ENCODE data around the gene SCFD1.
"Not testable (repeated sequence)": the region's sequence is repeated elsewhere in the genome, so short reads cannot be mapped to it uniquely, and the experiment has no call there.

Gene SCFD1

DNA sequence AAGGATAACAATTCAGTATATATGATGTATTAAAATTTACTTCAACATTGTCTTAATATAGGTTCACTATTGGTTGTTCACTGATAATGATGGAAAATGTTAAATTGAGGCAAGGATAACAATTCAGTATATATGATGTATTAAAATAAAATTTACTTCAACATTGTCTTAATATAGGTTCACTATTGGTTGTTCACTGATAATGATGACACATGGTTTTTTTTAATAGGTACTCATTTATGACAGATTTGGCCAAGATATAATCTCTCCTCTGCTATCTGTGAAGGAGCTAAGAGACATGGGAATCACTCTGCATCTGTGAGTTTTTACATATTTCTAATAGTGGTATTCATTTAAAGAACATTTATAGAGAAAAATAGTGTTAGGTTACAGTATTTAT lies 8.1 kb downstream of the SCFD1 start:
- TF ChIP-seq, protein P1, sequence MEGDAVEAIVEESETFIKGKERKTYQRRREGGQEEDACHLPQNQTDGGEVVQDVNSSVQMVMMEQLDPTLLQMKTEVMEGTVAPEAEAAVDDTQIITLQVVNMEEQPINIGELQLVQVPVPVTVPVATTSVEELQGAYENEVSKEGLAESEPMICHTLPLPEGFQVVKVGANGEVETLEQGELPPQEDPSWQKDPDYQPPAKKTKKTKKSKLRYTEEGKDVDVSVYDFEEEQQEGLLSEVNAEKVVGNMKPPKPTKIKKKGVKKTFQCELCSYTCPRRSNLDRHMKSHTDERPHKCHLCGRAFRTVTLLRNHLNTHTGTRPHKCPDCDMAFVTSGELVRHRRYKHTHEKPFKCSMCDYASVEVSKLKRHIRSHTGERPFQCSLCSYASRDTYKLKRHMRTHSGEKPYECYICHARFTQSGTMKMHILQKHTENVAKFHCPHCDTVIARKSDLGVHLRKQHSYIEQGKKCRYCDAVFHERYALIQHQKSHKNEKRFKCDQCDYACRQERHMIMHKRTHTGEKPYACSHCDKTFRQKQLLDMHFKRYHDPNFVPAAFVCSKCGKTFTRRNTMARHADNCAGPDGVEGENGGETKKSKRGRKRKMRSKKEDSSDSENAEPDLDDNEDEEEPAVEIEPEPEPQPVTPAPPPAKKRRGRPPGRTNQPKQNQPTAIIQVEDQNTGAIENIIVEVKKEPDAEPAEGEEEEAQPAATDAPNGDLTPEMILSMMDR (IDR thresholded peaks at IDR 0.05): no peak
- no peaks in the 10 kb centered on the region for H3K9me3 ChIP-seq
- H3K27ac ChIP-seq: no peak overlapping the region
- no peak overlapping the region for H3K4me3 ChIP-seq (ENCODE audit: low read depth in 1 of 2, low read length in 1 of 2)
- H3K4me1 ChIP-seq (ENCODE audit: control insufficient read depth in 1 of 2, insufficient read depth in 1 of 2, low read depth in 1 of 2, low read length in 1 of 2): no peaks in the 10 kb centered on the region
- H3K36me3 ChIP-seq: peaks cover 38% of the 10 kb centered on the region
- H3K27me3 ChIP-seq: no peaks in the 10 kb centered on the region

DNA sequence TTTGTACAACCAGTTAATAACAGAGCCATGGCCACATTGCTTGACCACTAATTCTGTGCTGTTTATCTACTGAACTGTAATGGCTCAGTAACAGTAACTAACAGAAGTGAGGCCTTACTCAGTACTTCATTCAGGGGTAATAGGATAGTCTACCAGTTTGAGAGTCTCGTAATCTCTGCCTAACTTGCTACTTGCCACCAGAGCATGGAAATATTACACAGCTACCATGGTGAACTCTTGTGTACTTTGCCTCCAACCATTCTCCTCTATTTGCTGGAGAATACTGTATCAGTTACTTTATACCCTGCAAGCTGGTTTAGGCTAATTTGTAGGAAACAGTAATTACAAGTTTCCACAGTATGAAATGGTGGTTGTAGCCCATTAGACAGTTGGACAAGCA lies 10.6 kb downstream of the SCFD1 start:
- H3K27me3 ChIP-seq: no peaks in the 10 kb centered on the region
- no peaks in the 10 kb centered on the region for H3K4me1 ChIP-seq (ENCODE audit: control insufficient read depth in 1 of 2, insufficient read depth in 1 of 2, low read depth in 1 of 2, low read length in 1 of 2)
- H3K36me3 ChIP-seq: peaks cover 43% of the 10 kb centered on the region
- H3K27ac ChIP-seq: no peak overlapping the region
- H3K4me3 ChIP-seq (ENCODE audit: low read depth in 1 of 2, low read length in 1 of 2): no peak overlapping the region
- TF ChIP-seq, protein P1 (IDR thresholded peaks at IDR 0.05): no peak
- no peaks in the 10 kb centered on the region for H3K9me3 ChIP-seq

DNA sequence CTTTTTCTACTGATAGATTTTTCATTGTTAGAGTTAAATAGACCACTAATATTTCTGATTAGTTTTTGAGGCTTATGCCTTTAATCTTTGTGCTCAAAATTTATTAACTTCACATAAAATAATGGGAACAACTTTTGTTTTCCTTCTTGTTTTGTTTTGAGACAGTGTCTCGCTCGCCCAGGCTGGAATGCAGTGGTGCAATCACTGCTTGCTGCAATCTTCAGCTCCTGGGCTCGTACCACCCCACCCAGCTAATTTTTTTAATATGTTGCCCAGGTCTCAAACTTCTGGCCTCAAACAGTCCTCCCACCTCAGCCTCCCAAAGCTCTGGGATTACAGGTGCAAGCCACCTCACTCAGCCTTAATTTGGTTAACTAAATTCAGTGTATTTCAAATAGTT lies 16.8 kb downstream of the SCFD1 start:
- TF ChIP-seq, protein P1 (IDR thresholded peaks at IDR 0.05): no peak
- Histone ChIP-seq H3K4me3 (ENCODE audit: low read depth in 1 of 2, low read length in 1 of 2) (no peak overlapping the region), H3K9me3 (no peaks in the 10 kb centered on the region), H3K4me1 (ENCODE audit: control insufficient read depth in 1 of 2, insufficient read depth in 1 of 2, low read depth in 1 of 2, low read length in 1 of 2) (peaks cover 0 to 7% of the 10 kb centered on the region in 2 experiments), H3K27ac (no peak overlapping the region), H3K27me3 (no peaks in the 10 kb centered on the region), H3K36me3 (peaks cover 51% of the 10 kb centered on the region)

DNA sequence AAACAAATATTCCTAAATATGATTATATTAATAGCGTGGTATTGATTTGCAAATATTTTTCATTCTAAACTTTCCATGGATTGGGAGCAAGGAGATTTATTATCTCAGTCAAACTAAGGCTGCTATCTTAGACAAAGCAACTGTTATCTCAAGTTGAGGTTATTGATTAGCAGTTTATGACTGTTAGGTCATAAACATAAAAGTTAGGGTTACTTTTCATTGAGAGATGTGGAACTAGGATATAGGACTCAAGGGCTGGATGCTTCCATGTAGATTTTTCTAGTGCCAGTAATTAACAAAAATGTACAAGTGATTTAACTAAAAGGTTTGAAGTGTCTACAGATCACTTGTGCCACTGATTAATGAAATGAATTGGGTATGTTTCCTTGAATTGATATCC lies 19.1 kb downstream of the SCFD1 start:
- H3K27ac ChIP-seq: no peak overlapping the region
- no peak overlapping the region for H3K4me3 ChIP-seq (ENCODE audit: low read depth in 1 of 2, low read length in 1 of 2)
- H3K4me1 ChIP-seq (ENCODE audit: control insufficient read depth in 1 of 2, insufficient read depth in 1 of 2, low read depth in 1 of 2, low read length in 1 of 2): peaks cover 0 to 7% of the 10 kb centered on the region in 2 experiments
- TF ChIP-seq, protein P1 (IDR thresholded peaks at IDR 0.05): no peak
- H3K27me3 ChIP-seq: no peaks in the 10 kb centered on the region
- H3K9me3 ChIP-seq: no peaks in the 10 kb centered on the region
- H3K36me3 ChIP-seq: peaks cover 44% of the 10 kb centered on the region

DNA sequence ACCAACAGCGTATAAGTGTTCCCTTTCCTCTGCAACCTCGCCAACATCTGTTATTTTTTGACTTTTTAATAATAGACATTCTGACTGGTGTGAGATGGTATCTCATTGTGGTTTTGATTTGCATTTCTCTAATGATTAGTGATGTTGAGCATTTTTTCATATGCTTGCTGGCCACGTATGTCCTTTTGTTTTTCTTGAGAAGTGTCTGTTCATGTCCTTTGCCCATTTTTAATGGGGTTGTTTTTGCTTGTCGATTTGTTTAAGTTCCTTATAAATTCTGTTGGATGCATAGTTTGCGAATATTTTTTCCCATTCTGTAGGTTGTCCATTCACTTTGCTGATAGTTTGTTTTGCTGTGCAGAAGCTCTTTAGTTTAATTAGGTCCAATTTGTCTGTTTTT lies 22.3 kb downstream of the SCFD1 start:
- not testable (repeated sequence) for H3K9me3 ChIP-seq; H3K4me1 ChIP-seq (ENCODE audit: control insufficient read depth in 1 of 2, insufficient read depth in 1 of 2, low read depth in 1 of 2, low read length in 1 of 2); H3K27me3 ChIP-seq; H3K4me3 ChIP-seq (ENCODE audit: low read depth in 1 of 2, low read length in 1 of 2); H3K27ac ChIP-seq
- H3K36me3 ChIP-seq: peaks cover 51% of the 10 kb centered on the region

DNA sequence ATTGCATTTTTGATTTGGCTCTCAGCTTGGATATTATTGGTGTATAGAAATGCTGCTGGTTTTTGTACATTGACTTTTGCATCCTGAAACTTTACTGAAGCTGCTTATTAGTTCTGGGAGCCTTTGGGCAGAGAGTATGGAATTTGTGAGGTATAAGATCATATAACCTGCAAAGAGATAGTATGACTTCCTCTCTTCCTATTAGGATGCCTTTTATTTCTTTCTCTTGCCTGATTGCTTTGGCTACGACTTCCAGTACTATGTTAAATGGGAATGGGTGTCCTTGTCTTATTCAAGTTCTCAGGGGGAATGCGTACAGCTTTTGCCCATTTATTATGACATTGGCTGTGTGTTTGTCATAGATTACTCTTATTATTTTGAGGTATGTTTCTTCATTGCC lies 23.5 kb downstream of the SCFD1 start:
- no peaks in the 10 kb centered on the region for H3K4me1 ChIP-seq (ENCODE audit: control insufficient read depth in 1 of 2, insufficient read depth in 1 of 2, low read depth in 1 of 2, low read length in 1 of 2)
- peaks cover 53% of the 10 kb centered on the region for H3K36me3 ChIP-seq
- TF ChIP-seq, protein P1 (IDR thresholded peaks at IDR 0.05): no peak
- H3K4me3 ChIP-seq (ENCODE audit: low read depth in 1 of 2, low read length in 1 of 2): no peak overlapping the region
- H3K27ac ChIP-seq: no peak overlapping the region
- no peaks in the 10 kb centered on the region for H3K27me3 ChIP-seq
- no peaks in the 10 kb centered on the region for H3K9me3 ChIP-seq

All from neutrophil (primary cell).